AG09309 (cell line): ENCODE results near the gene TMEM129.

ENCODE experiments used
- DNase-seq: peaks from one replicate; pipeline ENCODE4 v3.0.0-alpha.2; 2010; ENCODE audit warnings: low read depth
- H3K4me3 ChIP-seq: 2 replicates; pipeline ENCODE4 v1.5.1; 2011; ENCODE audit warnings: mild to moderate bottlenecking, low read depth, low read length, moderate library complexity; ENCODE audit not compliant: control insufficient read depth
- CTCF ChIP-seq: IDR thresholded peaks from 2 replicates; pipeline ENCODE4 v1.5.1; 2011; ENCODE audit warnings: mild to moderate bottlenecking, low read depth, low read length, inconsistent platforms; ENCODE audit not compliant: insufficient read depth, control insufficient read depth; ENCODE audit errors: missing control alignments

The TMEM129 gene

GRCh38 chr4:1745165-1745564 is 24.0 kb upstream of the TMEM129 start:
- TF ChIP-seq CTCF, result no peak
- no peak overlapping the region for H3K4me3 ChIP-seq
- DNase-seq, result no peak

GRCh38 chr4:1744552-1744951 is 23.4 kb upstream of the TMEM129 start:
- no peak for DNase-seq
- TF ChIP-seq CTCF, result no peak
- H3K4me3 ChIP-seq, result no peak overlapping the region

- TF ChIP-seq CTCF, result no peak
- H3K4me3 ChIP-seq, result no peak overlapping the region
Observed at GRCh38 chr4:1743975-1744374, 22.9 kb upstream of the TMEM129 start.

GRCh38 chr4:1743551-1743950 is 22.4 kb upstream of the TMEM129 start:
- TF ChIP-seq CTCF, result no peak
- no peak overlapping the region for H3K4me3 ChIP-seq
- no peak for DNase-seq

More at GRCh38 chr4:1743975-1744374, 22.9 kb upstream of the TMEM129 start:
- no peak for DNase-seq

GRCh38 chr4:1741208-1741607 is 20.1 kb upstream of the TMEM129 start:
- H3K4me3 ChIP-seq, result no peak overlapping the region
- no peak for DNase-seq
- no peak for TF ChIP-seq CTCF

GRCh38 chr4:1740021-1740545 is 19.0 kb upstream of the TMEM129 start:
- no peak overlapping the region for H3K4me3 ChIP-seq
- no peak for TF ChIP-seq CTCF
- no peak for DNase-seq

- no peak overlapping the region for H3K4me3 ChIP-seq
- no peak for DNase-seq
- TF ChIP-seq CTCF, result no peak
Observed at GRCh38 chr4:1739358-1739757, 18.2 kb upstream of the TMEM129 start.
